Fibroblast of the aortic adventitia (primary cell): ENCODE results near the gene FOXP1. TPM values are rescaled to one million over a fixed set of nuclear protein-coding genes. Genes with fewer than 3 reads are reported as not detected.
A peak's percentile ranks its signal among the peaks of the same experiment; 100 is the strongest.

Experiments used
- DNase-seq: peaks from one replicate; pipeline ENCODE4 v3.0.0-alpha.2; 2010; ENCODE audit warnings: low read depth
- H3K4me3 ChIP-seq: 2 replicates; pipeline ENCODE4 v1.5.1; 2011; ENCODE audit warnings: low read depth, mild to moderate bottlenecking, control low read depth, low read length, moderate library complexity
- total RNA-seq: library from RNA; depleted of rRNA; stranded (reverse); fragments of >200 nt; gene quantifications from 2 replicates; pipeline ENCODE4 v1.2.3, GENCODE V29; 2012; ENCODE audit warnings: low replicate concordance
- TF ChIP-seq, protein P1 (sequence below): IDR thresholded peaks from 2 replicates; pipeline ENCODE4 v1.5.1; 2011; ENCODE audit warnings: mild to moderate bottlenecking, low read length, control low read depth, inconsistent platforms; ENCODE audit not compliant: insufficient read depth

Gene FOXP1
- total RNA-seq, 1 donor, result 115 TPM

DNA sequence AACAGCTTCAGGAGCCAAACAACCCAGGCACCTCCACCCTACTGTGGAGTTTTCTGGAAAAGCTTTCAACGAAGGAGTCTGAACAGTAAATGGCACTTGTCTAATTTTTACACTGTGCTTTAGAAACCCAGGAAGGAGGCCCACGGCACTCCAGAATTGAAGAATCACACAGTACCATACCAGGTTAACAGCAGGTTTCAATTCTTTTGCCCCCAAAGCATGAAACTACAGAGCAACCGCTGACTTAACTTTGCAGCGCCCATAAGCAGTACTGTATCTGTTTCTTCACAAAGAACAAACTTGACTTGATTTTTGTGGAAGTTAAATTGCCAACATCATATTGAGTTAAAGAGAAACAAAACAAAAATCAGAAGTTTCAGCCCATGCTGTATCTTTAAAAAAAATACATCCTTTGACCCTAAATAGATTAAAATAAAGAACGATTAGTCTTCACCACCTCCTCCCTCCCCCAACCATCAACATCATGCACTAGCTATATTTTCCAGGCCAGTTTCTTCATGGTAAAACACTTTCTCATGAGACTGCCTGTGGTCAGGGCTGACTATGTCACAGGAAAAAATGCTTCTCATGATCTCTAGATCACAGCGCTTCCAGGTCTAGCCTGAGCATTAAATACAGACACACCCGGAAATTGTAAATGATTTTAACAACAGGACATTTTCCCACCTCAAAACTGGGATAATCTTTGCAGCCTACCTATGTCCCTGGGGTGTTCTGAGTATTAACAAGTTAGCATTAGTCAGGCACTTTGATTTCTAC, 456.3 kb downstream of the FOXP1 start:
- peak; percentile 77 for DNase-seq
- H3K4me3 ChIP-seq, result peak overlapping the region; percentile 36
- TF ChIP-seq, protein P1, sequence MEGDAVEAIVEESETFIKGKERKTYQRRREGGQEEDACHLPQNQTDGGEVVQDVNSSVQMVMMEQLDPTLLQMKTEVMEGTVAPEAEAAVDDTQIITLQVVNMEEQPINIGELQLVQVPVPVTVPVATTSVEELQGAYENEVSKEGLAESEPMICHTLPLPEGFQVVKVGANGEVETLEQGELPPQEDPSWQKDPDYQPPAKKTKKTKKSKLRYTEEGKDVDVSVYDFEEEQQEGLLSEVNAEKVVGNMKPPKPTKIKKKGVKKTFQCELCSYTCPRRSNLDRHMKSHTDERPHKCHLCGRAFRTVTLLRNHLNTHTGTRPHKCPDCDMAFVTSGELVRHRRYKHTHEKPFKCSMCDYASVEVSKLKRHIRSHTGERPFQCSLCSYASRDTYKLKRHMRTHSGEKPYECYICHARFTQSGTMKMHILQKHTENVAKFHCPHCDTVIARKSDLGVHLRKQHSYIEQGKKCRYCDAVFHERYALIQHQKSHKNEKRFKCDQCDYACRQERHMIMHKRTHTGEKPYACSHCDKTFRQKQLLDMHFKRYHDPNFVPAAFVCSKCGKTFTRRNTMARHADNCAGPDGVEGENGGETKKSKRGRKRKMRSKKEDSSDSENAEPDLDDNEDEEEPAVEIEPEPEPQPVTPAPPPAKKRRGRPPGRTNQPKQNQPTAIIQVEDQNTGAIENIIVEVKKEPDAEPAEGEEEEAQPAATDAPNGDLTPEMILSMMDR, result no peak

DNA sequence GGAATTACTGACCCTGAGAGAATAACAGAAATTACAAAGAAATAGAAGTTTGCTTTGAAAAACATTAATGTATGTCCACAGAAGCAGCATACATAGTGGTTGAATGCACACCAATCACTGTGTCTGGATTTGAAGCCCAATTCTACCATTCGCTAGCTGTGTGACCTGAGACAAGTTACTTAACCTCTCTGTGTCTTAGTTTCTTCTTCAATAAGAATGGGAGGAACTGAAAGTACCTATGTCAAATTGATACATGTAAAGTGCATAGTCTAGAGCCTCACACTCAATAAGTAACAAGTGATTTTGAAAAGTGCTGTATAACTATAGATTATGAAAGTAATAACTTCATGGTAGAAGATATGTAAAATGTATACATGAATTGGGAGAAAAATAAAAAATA, 457.8 kb downstream of the FOXP1 start:
- TF ChIP-seq, protein P1, result no peak
- no peak for DNase-seq
- no peak overlapping the region for H3K4me3 ChIP-seq

- TF ChIP-seq, protein P1, result no peak
- no peak for DNase-seq
- H3K4me3 ChIP-seq, result no peak overlapping the region
These were observed 459.5 kb downstream of the FOXP1 start for GRCh38 chr3:71124048-71124447.

DNA sequence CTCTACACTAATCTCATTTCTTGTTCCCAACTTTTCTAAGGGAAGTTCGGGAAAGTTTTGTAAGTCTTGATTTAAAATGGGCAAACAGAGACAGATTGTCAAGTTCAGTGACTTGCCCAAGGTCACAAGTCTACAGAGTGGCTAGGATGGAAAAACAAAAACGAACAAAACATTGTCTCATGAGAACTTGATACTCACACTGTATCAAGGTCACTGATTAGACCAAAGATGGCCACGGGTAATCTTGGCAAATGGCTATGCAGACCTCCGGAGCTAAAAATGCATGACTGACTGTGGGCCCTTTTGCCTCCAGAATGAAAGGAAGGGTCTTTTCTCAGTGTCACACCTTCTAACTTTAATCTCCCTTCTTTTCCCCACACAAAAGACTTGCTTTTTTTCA, 460.9 kb downstream of the FOXP1 start:
- no peak for DNase-seq
- TF ChIP-seq, protein P1, result no peak
- no peak overlapping the region for H3K4me3 ChIP-seq

- H3K4me3 ChIP-seq, result no peak overlapping the region
- TF ChIP-seq, protein P1, result no peak
- no peak for DNase-seq
These were observed 461.9 kb downstream of the FOXP1 start for GRCh38 chr3:71121429-71122167.

- H3K4me3 ChIP-seq, result no peak overlapping the region
- TF ChIP-seq, protein P1, result no peak
- no peak for DNase-seq
These were observed 463.5 kb downstream of the FOXP1 start for GRCh38 chr3:71120012-71120411.
